AG04449 (cell line): ENCODE results near the gene GPR107.

Source experiments
- CTCF ChIA-PET: fragments of 350-600 bp; formaldehyde crosslinking; extraction: SDS; loops from one replicate; lab custom pipeline; 2021; ENCODE audit warnings: antibody characterized with exemption; lab: Yijun Ruan, JAX
- POLR2A ChIA-PET: fragments of 400-600, 350-600 bp; formaldehyde crosslinking; extraction: SDS; loops from one replicate; lab custom pipeline; 2020; ENCODE audit warnings: antibody characterized with exemption, inconsistent platforms; lab: Yijun Ruan, JAX
- DNase-seq: peaks from one replicate; pipeline ENCODE4 v3.0.0-alpha.2; 2010; ENCODE audit warnings: low read depth, low spot score
- H3K4me3 ChIP-seq: 2 replicates; pipeline ENCODE4 v1.5.1; 2011; ENCODE audit warnings: low read depth, mild to moderate bottlenecking, control low read depth, low read length
- TF ChIP-seq, protein P1 (sequence below): IDR thresholded peaks from one replicate; pipeline ENCODE4 v1.5.1; 2011; ENCODE audit warnings: mild to moderate bottlenecking, moderate library complexity, low read length, control low read depth, inconsistent platforms; ENCODE audit not compliant: insufficient read depth; ENCODE audit errors: missing control alignments

Gene GPR107

GRCh38 chr9:130159915-130160670, 106.4 kb downstream of the GPR107 start:
- no peak overlapping the region for H3K4me3 ChIP-seq
- TF ChIP-seq, protein P1, sequence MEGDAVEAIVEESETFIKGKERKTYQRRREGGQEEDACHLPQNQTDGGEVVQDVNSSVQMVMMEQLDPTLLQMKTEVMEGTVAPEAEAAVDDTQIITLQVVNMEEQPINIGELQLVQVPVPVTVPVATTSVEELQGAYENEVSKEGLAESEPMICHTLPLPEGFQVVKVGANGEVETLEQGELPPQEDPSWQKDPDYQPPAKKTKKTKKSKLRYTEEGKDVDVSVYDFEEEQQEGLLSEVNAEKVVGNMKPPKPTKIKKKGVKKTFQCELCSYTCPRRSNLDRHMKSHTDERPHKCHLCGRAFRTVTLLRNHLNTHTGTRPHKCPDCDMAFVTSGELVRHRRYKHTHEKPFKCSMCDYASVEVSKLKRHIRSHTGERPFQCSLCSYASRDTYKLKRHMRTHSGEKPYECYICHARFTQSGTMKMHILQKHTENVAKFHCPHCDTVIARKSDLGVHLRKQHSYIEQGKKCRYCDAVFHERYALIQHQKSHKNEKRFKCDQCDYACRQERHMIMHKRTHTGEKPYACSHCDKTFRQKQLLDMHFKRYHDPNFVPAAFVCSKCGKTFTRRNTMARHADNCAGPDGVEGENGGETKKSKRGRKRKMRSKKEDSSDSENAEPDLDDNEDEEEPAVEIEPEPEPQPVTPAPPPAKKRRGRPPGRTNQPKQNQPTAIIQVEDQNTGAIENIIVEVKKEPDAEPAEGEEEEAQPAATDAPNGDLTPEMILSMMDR: no peak
- no peak for DNase-seq
- ChIA-PET POLR2A (no interaction called here), CTCF (interaction anchor here (1.0 kb wide), 2 partner anchors 10 to 14 kb away, joined by 3 to 4 read pairs; no protein-coding TSS in a partner anchor)

DNA sequence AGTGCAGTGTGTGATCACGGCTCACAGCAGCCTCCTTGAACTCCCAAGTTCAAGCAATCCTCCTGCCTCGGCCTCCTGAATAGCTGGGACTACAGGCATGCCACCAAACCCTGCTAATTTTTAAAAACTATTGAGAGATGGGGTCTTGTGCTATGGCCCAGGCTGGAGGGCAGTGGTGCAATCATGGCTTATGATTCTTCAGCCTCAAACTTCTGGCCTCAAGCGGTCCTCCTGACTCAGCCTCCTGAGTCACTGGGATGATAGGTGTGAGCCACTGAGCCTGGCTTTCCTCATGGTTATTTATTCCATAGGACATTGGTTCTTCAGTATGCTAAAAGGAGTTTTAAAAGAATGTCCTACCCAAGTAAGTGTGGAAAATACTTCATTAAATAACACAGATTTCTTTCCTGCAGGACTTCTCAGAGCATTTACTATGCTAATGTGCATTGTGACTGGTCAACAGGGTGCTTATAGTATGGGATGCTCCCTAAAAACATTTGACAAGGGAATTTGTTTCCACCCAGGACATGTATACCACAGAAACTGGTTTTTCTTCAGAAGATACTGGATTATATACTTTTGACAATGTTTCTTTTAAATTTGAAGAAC, 107.3 kb downstream of the GPR107 start:
- H3K4me3 ChIP-seq: no peak overlapping the region
- no peak for DNase-seq
- ChIA-PET CTCF (interaction anchor here (1.0 kb wide), 1 partner anchor 9 kb away, joined by 4 read pairs; no protein-coding TSS in a partner anchor), POLR2A (no interaction called here)
- TF ChIP-seq, protein P1: no peak

- TF ChIP-seq, protein P1: no peak
- ChIA-PET CTCF (no interaction called here), POLR2A (no interaction called here)
- DNase-seq: no peak
- no peak overlapping the region for H3K4me3 ChIP-seq
These were observed 111.9 kb downstream of the GPR107 start for GRCh38 chr9:130165579-130165978.

DNA sequence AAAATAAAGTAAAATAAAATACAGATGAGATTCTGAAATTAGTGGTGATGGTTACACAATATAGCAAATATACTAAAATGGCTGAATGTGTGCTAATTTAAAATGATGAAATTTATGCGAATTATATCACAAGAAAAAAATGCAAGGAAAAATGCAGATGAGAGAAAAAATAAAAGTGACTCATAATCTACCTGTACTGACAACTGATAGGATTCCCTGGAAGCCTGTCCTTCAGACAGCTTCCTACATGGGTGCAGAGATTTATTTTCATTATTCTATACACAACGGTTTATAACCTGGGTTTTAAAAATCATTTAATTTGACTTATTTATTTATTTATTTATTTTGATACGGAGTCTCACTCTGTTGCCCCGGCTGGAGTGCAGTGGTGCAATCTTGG, 112.7 kb downstream of the GPR107 start:
- TF ChIP-seq, protein P1: no peak
- DNase-seq: no peak
- no peak overlapping the region for H3K4me3 ChIP-seq
- CTCF ChIA-PET: no interaction called here
- POLR2A ChIA-PET: no interaction called here

GRCh38 chr9:130167927-130168326, 114.2 kb downstream of the GPR107 start:
- ChIA-PET CTCF (no interaction called here), POLR2A (no interaction called here)
- H3K4me3 ChIP-seq: no peak overlapping the region
- TF ChIP-seq, protein P1: no peak
- no peak for DNase-seq
